ENCODE measurements around the gene SPOCK2. TPM values are rescaled to one million over a fixed set of nuclear protein-coding genes. Genes with fewer than 3 reads are reported as not detected.

Gene SPOCK2
- total RNA-seq, 1 experiment from 2014 or later = 0.29 TPM

DNA sequence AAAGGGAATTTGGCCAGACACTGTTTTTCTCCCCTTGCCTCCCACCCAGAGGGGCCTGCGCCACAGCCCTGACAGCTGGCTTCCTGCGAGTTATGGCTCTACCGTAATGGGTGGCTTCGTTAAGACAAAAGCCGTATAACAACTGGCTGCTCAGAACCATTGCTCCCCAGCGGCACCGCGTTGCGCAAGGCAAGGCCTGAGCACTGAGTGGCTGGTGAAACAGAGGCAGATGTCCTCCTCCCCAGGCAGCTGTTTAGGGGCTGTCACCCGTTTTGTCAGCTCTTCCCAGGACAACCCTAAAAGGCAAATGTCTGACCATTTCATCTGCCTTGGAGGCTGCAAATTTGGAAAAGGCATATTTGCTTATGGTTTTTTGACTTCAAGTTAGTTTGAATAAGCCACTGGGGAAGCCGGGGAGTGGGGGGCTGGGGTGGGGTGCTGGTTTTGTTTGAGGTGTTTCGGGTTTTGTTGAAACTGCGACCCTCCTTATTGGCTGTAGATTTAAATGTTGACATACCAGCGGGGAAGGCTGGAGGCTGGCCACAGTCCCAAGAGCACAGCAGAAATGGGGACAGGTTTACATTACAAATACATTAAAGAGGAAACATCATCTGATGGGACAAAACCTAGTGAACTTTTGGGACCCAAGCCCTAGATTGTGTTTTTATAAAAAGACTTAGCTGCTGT lies 681 bp upstream of the SPOCK2 start:
- no peak for DNase-seq (ENCODE audit: low read depth)

DNA sequence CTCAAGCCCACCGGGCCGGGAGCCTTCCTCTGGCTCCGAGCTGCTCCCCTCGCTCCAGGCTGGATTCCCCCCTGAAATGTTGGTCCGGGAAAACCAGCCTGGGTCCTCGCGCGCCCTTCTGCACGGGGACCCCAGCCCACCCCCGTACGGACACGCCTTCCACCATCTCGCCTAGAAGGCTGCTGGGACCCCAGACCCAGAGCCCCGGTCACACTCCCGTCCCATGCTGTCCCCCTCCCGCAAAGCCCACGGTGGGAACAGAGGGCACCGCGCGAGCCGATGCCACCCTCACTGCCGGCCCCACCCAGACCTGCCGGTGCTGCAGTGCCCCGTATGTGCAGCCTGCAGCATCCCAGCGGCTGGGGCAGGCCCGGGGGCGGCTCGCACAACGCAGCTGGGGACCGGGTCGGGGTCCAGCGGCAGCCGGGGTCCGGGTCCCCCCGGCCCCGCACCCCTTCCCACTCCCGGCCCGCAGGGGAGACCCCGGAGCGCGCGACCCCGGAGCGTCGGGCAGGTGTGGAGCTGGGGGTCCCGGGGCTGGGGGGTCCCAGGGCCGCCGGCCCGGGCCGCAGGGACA lies 871 bp downstream of the SPOCK2 start:
- no peak for DNase-seq (ENCODE audit: low read depth)

DNA sequence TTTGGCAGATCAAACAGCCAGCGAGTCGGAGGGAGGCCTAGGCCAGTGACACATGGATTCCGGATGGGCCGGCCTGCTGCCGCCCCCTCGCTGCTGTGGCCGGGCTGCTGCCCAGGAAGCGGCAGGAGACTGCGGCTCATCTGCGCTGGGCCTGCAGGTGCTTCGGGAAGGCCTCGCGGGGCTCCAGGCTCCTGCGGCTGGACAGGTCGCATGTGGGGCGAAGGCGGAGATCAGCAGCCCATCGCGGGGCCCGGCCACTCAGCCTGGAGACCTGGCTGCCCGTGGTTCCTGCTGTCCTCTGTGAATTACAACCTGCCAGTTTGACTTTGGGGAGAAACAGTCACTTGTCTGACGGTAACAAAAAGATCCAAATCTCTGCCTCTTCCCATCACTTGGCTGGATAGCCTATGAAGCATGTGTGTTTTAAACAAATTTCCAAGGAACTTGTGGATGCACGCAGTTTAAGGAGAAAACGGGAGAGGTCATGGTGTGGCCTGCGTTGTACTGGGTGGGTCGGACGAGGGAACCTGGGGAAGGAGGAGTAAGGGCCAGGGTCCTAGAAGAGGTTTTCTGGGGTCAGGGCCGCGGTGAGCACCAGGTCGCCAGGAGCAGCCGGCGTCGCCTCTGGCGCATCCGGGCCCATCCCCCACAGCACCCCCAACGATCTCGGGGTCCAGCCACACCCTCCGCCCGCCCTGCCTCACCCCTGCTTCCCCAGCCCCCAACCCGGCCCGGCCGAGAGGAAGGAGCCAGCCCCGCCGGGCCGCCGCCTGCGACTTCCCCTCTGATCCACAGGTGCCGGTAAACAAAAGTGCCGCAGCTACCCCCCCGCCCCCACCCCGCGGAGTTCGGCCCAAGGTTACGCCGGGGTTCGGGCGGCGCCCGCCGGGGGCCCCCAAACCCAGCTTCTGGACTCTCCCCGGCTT lies 1.6 kb downstream of the SPOCK2 start:
- DNase-seq (ENCODE audit: low read depth) = no peak

DNA sequence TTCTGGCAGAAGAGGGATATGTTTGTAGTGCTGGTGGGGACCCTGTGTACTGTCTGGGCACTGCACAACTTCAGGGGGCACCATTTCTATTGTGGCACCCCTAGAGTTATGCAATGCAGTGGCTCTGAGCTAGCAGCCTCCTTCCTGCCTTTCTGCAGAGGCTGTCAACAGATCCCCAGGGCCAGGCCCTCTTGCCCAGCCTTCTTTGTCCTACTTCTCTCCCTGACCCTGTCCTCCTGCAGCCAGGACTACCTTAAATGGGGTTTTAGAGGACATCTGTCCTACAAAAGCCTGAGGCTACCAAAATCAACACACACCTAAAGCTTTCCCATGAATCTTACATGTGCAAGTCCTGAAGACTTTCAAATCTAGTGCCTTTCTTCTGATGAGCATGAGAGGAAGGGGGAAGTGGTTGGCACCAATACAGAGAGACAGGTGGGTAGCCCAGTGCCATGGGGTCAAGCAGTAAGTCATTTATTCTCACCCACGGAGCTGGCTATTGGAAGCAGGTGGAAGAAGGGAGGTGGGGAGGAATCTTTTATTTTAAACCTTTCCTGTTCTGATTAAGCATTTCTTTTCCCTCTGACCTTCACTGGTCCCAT lies 2.4 kb downstream of the SPOCK2 start:
- no peak for DNase-seq (ENCODE audit: low read depth)

DNA sequence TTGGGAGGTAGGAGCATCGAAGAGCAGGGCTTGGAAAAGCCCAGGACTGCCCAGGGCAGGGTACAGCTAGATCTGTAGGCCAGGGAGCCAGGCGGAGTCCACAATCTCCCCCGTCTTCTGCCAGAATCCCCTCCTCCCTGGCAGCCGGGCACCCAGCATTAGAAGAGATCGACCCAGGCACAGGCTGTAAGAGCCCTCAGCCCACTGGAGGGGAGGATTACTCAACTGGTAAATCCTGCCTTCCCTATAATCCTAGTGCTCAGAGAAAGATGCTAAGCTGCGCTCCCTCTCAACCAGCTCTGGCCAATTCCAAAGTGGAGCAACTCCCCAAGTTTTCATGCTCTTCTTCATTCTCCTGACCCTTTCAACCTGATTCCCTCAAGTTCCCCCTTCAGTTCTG lies 3.2 kb downstream of the SPOCK2 start:
- DNase-seq (ENCODE audit: low read depth) = no peak

DNA sequence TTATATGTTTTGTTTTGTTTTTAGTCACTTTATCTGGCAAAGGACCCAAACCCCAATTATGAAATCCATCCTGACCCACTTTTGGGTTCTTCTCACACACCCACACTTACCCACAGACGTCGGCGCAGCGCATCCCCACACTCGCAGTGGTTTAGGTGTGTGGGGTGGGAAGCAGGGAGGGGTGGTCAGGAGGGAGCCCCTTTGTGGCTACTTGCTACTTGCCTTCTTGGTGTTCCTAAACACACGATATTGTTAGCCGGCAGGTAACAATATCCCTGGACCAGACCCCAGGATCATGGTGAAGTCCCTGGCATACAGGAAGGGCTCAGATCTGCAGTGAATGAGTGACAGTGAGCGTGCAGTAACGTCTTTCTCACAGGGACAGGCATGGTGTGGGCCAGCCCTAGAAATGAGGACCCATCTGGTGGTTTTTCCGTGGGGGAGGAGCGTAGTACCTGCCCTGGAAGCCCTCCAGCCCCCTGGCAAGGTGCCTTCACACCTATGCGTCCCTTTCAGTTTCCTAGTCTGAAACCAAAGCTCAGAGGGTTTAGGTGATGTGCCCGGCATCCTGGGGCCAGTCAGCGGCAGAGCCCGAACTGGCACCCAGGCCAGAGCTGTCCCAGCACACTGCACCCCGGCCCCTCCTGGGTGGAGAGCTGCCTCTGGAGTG lies 4.4 kb downstream of the SPOCK2 start:
- DNase-seq (ENCODE audit: low read depth) = no peak

DNA sequence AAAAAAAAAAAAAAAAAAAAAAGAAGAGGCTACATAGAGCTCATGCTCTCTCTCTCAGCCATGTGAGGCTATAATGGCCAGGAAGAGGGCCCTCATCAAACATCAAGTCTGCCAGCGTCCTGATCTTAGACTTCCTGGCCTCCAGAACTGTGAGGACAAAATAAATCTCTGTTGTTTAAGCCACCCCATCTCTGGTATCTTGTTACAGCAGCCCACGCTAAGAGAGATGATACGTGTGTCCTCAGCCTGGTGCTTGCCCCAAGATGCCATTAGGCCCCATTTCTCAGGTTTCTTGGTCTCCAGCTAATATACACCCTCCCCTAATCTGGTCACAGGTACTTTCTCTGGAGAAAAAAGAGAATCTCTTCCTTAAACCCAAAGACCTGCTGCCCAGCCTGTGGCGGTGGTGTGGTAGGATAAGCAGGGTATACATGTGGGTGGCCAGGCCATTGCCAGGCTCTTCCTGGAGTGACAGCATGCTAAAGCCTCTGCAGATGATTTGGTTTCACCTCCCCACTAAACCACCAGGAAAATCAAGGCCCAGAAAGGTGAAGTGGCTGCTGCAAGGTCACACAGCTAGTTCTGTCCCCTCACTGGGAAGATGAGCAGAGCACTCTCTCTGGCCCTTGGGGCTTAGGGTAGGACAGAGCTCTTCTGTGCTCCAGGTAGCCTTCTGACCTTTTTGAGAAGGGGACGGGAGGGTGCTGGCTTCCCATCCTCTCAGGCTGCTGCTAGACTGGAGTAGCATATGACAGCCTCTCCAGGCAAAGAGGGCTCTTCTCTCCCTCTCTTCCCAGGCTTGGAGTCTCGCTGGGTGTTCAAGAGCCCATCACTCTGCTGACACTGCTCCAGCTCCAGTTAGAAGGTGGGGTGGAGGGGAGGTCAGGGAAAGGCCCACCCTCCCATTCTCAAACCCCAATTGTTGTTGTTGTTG lies 5.2 kb downstream of the SPOCK2 start:
- DNase-seq (ENCODE audit: low read depth) = no peak

DNA sequence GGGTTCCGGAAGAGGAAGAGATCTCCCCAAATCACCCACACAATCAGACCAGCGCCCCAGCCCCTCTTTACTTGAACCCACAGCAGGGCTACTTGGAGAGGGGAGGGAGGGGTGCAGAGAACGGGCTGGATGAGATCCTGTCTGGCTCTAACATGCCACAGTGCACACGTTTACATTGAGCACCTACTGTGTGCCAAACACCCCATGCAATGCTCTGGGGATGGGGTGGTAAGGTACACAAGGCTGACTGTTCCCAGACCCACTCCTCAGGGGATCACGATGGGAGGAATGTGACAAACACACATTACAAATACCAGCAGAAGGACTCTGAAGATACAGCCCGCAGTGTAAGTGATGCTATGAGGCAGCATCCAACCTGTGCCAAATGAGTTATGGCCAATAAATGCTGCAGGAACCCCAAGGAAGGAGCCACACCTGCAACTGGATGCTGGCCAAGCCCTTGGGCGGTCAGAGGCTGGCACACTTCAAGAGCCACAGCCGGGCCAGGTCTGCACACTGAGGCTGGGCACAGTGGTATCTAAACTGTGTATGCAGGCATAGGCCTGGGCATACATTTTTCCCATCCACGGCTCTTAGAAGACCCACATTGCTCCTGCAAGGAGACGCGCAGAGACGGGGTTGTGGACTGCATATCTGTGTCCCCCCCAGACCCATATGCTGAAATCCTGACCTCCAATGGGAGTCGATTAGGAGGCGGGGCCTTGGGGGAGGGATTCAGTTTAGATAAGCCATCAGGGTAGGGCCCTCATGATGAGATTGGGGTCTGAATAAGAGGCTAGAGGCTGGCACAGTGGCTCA lies 6.4 kb downstream of the SPOCK2 start:
- DNase-seq (ENCODE audit: low read depth) = no peak

DNA sequence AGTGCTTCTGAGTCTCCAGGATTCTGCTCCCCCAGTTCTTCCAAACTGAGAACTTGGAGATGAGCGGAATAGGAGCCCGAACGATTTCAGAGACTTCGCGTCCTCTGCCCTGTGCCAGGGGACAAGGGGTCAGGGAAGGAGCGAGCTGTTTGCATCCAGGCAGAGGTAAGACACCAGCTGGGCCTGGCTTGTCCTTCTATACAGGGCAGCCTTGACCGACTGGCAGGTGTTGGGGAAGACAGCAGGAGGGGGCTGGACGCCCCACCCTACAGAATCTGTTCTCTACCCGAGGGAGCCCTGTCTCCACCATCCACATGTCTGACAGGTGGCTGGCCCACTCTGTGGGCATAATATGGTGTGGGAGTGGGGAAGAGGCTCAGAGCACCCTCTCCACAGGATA lies 7.1 kb downstream of the SPOCK2 start:
- no peak for DNase-seq (ENCODE audit: low read depth)

DNA sequence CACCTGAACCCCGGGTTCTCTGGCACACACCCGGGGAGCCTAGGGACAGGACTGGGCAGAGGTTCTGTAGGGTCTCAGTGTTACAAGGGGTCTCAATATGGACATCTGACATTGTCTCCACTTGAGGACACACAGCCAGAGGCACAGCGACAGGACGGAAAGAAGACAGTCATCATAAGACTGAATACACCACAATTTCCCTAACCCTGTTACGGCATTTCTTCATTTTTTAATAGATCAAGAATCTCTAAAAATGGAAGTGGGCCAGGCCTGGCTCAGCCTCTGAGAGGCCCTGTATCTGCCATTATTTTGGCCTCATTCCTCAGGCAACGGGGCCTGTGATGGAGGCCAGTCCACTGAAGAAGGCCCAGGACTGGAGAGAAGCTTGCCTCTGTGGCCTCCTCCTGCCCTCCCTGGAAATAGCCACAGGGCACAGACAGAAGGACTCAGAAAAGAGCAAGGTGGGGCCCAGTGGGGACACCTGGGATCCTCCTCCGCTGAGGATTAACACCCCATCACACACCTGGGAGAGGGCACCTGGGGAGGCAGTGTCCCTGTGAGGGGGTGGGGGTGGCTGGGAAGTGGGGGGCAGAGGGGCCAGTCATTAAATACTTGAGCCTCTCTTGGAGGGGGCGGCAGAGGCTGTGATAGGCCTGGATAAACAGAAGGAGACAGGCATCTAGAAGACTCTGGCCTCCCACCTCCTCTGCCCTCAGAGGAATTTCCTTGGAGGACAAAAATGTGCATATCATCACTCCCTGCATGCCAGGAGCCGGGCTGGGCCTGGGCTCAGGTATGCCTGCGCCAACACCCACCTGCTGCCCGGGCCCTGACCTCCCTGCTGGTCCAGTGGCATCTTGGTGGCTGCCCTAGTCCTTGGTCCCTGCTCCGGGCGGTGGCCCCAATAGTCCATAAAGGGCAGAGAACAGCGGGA lies 8.0 kb downstream of the SPOCK2 start:
- no peak for DNase-seq (ENCODE audit: low read depth)

DNA sequence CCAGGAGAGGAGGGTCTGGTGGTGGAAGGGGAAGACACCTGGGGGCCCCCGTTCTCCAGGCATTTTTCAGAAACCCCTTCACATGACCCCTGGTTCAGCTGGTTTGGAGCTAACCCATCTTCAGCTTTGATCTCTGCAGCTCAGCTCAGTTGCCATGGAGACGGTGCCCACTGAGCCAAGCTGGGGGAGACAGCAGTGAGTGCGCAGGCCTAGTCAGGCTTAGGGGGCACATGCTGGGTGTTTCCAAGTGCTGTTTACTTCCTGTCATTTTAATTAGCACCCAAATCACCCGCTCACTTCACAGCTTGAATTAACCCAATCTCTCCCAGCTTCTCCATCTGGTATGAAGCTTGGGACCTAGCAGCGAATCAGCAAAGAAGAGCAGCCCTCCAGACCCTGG lies 9.0 kb downstream of the SPOCK2 start:
- no peak for DNase-seq (ENCODE audit: low read depth)

DNA sequence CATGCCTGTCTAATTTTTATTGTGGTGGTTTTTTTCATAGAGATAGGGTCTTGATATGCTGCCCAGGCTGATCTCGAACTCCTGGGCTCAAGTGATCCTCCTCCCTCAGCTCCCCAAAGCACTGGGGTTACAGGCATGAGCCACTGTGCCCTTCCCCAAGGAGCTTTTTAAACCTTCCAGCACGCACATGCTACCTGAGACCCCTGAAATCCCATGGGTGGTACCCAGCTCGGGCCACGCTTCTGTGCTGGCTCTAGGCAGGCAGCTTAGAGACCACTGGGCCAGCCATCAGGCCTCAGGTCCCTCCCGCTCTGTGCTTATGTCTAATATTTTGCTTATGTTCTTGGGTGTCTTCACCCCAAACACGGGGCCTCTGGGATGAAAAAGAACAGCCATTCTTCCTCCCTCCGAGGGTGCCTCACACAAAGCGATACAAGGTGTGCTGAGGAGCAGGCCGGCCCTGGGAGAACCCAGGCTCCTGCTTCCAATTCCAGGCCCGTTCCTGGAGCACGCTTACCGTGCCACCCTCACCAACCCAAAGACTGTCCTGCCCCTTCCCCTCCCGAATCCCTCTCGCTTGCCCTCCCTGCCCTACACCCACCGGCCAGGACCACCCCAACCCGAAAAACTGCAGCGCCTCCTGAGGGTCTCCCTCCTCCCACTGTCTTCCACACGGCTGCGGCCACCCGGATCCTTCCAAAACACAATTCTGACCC lies 10.9 kb downstream of the SPOCK2 start:
- no peak for DNase-seq (ENCODE audit: low read depth)

DNA sequence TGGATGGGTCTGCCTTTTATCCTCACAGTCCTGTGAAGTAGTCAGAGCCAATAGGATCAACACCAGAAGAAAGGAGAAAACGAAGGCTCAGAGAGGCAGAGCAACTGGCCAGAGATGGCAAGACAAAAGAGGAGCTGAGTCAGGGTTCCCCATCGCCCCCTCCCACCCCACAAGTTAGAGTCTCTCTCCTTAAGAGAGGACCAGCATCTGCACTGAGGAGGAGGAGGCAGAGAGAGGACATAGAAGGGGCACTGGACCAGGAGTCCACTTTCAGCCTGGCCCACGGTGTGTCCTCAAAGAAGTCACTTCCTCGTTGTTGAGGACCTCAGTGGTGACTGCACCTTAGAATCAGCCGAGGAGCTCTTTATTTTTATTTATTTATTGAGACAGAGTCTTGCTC lies 11.6 kb downstream of the SPOCK2 start:
- DNase-seq (ENCODE audit: low read depth) = no peak

DNA sequence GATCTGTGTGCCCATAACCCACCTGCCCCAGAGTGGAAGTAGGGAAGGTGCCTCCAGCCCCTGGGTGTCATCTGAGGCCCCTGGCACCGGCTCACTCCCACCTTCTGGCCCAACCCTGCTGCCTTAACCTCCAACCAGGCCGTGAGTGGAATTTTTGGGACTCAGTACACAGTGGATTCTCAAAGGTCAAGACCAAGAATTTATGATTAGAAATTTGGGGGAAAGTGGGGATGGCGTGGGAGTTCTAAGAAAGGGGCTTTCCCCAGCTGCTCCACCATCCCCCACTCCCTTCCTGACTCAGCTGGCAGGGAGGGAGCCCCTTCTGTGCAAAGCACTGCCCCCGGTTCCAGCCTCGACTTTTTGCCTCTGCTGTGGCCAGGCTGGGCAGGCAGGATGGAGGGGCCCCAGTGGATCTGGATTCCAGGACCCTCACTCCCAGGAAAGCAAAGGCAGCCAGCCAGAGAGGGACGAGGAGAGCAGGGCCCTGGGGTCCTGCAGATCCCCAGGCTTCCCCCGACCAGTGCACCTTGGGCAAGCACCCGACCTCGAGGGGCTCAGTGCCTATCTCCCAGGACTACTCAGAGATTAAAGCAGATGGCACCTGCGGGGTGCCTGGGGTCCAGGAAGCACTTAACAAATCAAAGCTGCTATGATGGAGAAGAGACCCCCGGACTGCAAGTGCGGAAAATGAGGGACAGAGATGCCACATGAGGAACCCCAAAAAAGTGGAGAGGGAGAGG lies 12.8 kb downstream of the SPOCK2 start:
- DNase-seq (ENCODE audit: low read depth) = no peak

DNA sequence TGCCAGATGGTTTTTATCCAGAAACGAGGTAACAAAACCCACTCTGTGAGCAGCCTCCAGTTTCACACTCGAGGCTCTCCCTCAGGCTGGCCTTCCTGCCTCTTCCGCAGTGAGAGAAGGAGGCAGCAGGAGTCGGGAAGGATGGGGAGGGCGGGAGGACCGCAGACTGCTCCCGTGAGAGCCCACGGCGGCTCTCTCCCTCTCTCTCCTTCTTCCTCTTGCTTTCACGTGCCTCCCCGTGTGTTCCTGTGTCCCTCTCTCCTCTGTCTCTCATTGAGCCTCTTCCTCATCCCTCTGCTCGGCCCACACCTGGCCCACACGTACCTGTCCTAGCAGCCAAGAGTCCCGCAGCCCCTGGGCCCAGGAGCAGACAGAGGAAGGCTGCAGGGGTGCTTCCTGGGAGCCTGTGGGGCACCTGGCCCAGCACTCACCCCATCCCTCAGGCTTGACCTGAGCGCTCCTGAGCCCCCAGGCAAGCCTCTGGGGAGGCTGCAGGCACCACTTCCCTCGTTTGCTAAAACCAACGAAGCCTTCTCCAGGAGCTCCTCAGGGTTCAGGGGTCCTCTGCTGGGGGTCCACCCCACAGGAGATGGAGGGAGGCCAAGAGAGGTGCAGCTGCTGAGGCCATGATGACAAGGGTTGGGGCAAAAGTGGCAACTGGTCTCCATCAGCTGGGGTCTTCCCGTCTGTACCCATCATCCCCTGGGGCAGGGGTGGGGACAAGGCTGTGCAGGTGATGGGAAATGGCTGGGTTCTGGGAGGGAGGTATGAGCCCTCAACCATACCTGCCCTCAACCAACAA lies 13.6 kb downstream of the SPOCK2 start:
- DNase-seq (ENCODE audit: low read depth) = no peak
